Ishikawa (cell line): ENCODE measurements around the gene CABLES1.

Experiments used
- EP300 ChIP-seq: IDR thresholded peaks from 2 replicates; pipeline ENCODE4 v1.6.1; 2012; ENCODE audit warnings: borderline replicate concordance
- TEAD4 ChIP-seq: IDR thresholded peaks from 2 replicates; pipeline ENCODE4 v1.6.1; 2012

DNA sequence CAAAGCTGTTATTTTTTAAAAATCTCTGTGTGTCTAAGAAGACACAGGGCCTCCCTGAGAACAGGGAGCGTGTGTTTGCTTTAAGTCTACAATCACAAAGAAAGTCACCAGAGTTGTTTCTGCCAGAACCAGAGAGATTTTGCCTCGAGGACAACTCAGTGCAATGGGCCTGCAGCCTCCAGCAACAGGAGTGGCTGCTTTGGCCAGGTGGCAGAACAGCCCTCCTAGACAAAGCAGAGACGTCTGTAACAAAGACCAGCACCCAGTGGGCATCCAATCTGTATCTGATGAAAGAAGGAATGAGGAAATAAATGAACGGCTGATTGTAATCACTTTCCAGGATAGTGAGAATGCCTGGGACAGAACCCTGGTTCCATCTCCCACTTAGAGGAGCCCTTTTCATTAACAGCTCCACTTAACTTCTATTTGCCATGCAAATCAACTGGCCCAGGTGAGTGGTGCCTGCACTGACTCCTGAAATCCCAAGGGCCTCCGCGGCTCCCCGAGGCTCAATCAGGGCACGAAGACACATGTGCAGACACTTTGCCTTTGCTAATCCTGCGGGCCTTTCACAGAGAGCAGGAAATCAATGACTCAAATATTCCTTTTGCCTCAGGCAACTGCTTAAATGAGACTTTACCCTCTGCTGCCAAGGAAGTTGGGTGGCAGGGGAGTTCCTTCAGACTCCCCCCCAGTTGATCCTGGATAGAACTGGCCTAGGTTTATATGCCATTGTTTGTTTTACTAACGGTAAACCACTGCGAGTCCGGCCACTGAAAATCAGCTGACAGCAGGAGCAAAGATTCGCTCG, 146.5 kb downstream of the CABLES1 start:
- no peak for TF ChIP-seq EP300
- TF ChIP-seq TEAD4: no peak
